ENCODE data around the gene TMC1. TPM values are rescaled to one million over a fixed set of nuclear protein-coding genes. Genes with fewer than 3 reads are reported as not detected.

Gene TMC1
- total and polyA plus RNA-seq, 2 of the 13 experiments (the other 11 are each of a cell fraction or from before 2014, with no cell fraction given) = 0.02 to 0.03 TPM

- POLR2A ChIA-PET = no interaction called here
- BruUV-seq (replicated peaks) = no TSS peak
These were observed 359.4 kb downstream of the TMC1 start for GRCh38 chr9:72880821-72881220.

GRCh38 chr9:72882117-72882775 lies 360.8 kb downstream of the TMC1 start:
- ChIA-PET POLR2A (no interaction called here), CTCF (ENCODE audit: low intra/inter-chr PET ratio, low total read pairs) (no interaction called here)
- in situ Hi-C loops (cut with HindIII; ENCODE audit: extremely low pct_ligation_motif_present, low pct_unique_long_range_greater_than_20kb) = no loop called here
- Histone ChIP-seq H3K9me3 (ENCODE audit: low read length) (no peaks in the 10 kb centered on the region), H3K4me2 (ENCODE audit: low read depth, low read length) (no peak overlapping the region), H3K79me2 (ENCODE audit: insufficient read depth, low read length) (no peaks in the 10 kb centered on the region), H3K9ac (ENCODE audit: insufficient read depth, low read depth, low read length) (no peak overlapping the region), H3K27me3 (ENCODE audit: control insufficient read depth in 1 of 2, insufficient read depth in 2 of 2, low read length in 2 of 2) (no peaks in the 10 kb centered on the region), H3K36me3 (replicated peaks in 1 of 2; ENCODE audit: control insufficient read depth in 1 of 2, insufficient read depth in 2 of 2, low read length in 2 of 2) (no peaks in the 10 kb centered on the region), H4K20me1 (ENCODE audit: insufficient read depth, low read length) (no peaks in the 10 kb centered on the region), H3K4me3 (replicated peaks in 1 of 3; ENCODE audit: insufficient read depth in 1 of 3, low read depth in 2 of 3, low read length in 3 of 3) (no peak overlapping the region), H3K4me1 (ENCODE audit: insufficient read depth, low read length) (no peaks in the 10 kb centered on the region), H2AFZ (ENCODE audit: low read length) (no peak overlapping the region), H3K27ac (ENCODE audit: extremely low read length, insufficient read depth, low read length) (no peak overlapping the region)
- FAIRE-seq (no peak), ATAC-seq (no peak), DNase-seq (ENCODE audit: low spot score) (no peak)
- no TSS peak for BruUV-seq (replicated peaks)
- intact Hi-C loops (cut with micrococcal nuclease; ENCODE audit: unreplicated experiment) = no loop called here
- WGBS (ENCODE audit: low lambda C conversion rate) = 98% methylated on average over 6 of the region's 6 CpGs
- TF ChIP-seq GPBP1L1 (CRISPR knock-in tag; IDR thresholded peaks at IDR 0.05) (no peak), PCBP1 (IDR thresholded peaks at IDR 0.05; ENCODE audit: borderline replicate concordance, low read depth, low read length) (no peak), HOXA5 (CRISPR knock-in tag; IDR thresholded peaks at IDR 0.05) (no peak), ZNF660 (CRISPR knock-in tag; IDR thresholded peaks at IDR 0.05; ENCODE audit: borderline replicate concordance, low read depth) (no peak), LCORL (IDR thresholded peaks at IDR 0.05) (no peak), LCORL (CRISPR knock-in tag; IDR thresholded peaks at IDR 0.05) (no peak), PHB2 (IDR thresholded peaks at IDR 0.05; ENCODE audit: partially characterized antibody) (no peak), NFKBIZ (CRISPR knock-in tag; IDR thresholded peaks at IDR 0.05) (no peak), CEBPB (IDR thresholded peaks at IDR 0.05; ENCODE audit: borderline replicate concordance, low read depth, low read length) (no peak), SRSF9 (IDR thresholded peaks at IDR 0.05; ENCODE audit: borderline replicate concordance, insufficient read depth, low read depth, low read length, poor library complexity, severe bottlenecking) (no peak), ELF4 (CRISPR knock-in tag; IDR thresholded peaks at IDR 0.05; ENCODE audit: borderline replicate concordance) (no peak), TRIM24 (CRISPR knock-in tag; IDR thresholded peaks at IDR 0.05) (no peak)

More at GRCh38 chr9:72880821-72881220, 359.4 kb downstream of the TMC1 start:
- FAIRE-seq (no peak), ATAC-seq (no peak), DNase-seq (ENCODE audit: low spot score) (no peak)
- CTCF ChIA-PET (ENCODE audit: low intra/inter-chr PET ratio, low total read pairs) = no interaction called here
- H3K9ac ChIP-seq (ENCODE audit: insufficient read depth, low read depth, low read length) = no peak overlapping the region
- H3K4me2 ChIP-seq (ENCODE audit: low read depth, low read length) = no peak overlapping the region
- no peaks in the 10 kb centered on the region for H3K9me3 ChIP-seq (ENCODE audit: low read length)
- H3K36me3 ChIP-seq (replicated peaks in 1 of 2; ENCODE audit: control insufficient read depth in 1 of 2, insufficient read depth in 2 of 2, low read length in 2 of 2) = no peaks in the 10 kb centered on the region
- 53% methylated on average over 2 of the region's 2 CpGs for WGBS (ENCODE audit: low lambda C conversion rate)
- no peaks in the 10 kb centered on the region for H3K27me3 ChIP-seq (ENCODE audit: control insufficient read depth in 1 of 2, insufficient read depth in 2 of 2, low read length in 2 of 2)
- H3K79me2 ChIP-seq (ENCODE audit: insufficient read depth, low read length) = no peaks in the 10 kb centered on the region
- H2AFZ ChIP-seq (ENCODE audit: low read length) = no peak overlapping the region
- no peak overlapping the region for H3K4me3 ChIP-seq (replicated peaks in 1 of 3; ENCODE audit: insufficient read depth in 1 of 3, low read depth in 2 of 3, low read length in 3 of 3)
- H3K4me1 ChIP-seq (ENCODE audit: insufficient read depth, low read length) = no peaks in the 10 kb centered on the region
- in situ Hi-C loops (cut with HindIII; ENCODE audit: extremely low pct_ligation_motif_present, low pct_unique_long_range_greater_than_20kb) (no loop called here), intact Hi-C loops (cut with micrococcal nuclease; ENCODE audit: unreplicated experiment) (no loop called here)
- H4K20me1 ChIP-seq (ENCODE audit: insufficient read depth, low read length) = no peaks in the 10 kb centered on the region
- H3K27ac ChIP-seq (ENCODE audit: extremely low read length, insufficient read depth, low read length) = no peak overlapping the region
- TF ChIP-seq ZNF503 (CRISPR knock-in tag; IDR thresholded peaks at IDR 0.05) (no peak), SOX13 (IDR thresholded peaks at IDR 0.05) (no peak), SOX13 (CRISPR knock-in tag; conservative IDR thresholded peaks at IDR 0.05 in 1 of 2, IDR thresholded peaks at IDR 0.05 in 1 of 2) (0 out of 4 replicates have a peak, but pooled peaks of 1 of the 2 experiments have one; percentile 30)

Data from HepG2 (cell line).